ENCODE results near the gene GPR65. TPM values are rescaled to one million over a fixed set of nuclear protein-coding genes. Genes with fewer than 3 reads are reported as not detected.

GPR65 gene, protein sequence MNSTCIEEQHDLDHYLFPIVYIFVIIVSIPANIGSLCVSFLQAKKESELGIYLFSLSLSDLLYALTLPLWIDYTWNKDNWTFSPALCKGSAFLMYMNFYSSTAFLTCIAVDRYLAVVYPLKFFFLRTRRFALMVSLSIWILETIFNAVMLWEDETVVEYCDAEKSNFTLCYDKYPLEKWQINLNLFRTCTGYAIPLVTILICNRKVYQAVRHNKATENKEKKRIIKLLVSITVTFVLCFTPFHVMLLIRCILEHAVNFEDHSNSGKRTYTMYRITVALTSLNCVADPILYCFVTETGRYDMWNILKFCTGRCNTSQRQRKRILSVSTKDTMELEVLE
- polyA plus RNA-seq (2014; cell fraction: cytosol; rRNA removed): not detected in 2 replicates
- polyA plus RNA-seq (2014; cell fraction: nucleus; rRNA removed): not detected in 2 replicates

GRCh38 chr14:88005050-88005481 is at the start of gene GPR65:
Gene GPR65, plus strand, starts transcription at chr14:88005135. Its CDS starts 5,713 bp downstream, at chr14:88010848.
- DNase-seq (ENCODE audit: low spot score): no peak

DNA sequence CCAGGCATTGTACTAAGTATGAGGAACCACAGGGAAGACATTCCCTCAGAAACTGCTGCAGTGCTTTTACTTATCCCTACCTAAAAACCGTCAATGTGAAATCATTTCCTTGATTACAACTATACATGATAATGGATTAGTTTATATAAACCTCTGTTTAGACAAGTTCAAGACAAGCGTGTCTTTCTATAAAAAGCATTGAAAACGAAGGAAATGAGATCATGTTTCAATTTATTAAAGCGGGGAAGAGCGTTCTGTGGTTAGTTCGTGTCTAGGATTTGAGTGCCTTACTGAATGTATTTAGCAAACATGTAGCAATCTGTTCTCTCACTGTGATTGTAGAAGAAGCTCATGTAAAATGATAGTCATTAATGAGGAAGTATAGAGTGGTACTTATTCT is 49.4 kb upstream of the GPR65 start:
- no peak for DNase-seq (ENCODE audit: low spot score)

GRCh38 chr14:87960013-87960787 is 44.7 kb upstream of the GPR65 start:
- no peak for DNase-seq (ENCODE audit: low spot score)

DNA sequence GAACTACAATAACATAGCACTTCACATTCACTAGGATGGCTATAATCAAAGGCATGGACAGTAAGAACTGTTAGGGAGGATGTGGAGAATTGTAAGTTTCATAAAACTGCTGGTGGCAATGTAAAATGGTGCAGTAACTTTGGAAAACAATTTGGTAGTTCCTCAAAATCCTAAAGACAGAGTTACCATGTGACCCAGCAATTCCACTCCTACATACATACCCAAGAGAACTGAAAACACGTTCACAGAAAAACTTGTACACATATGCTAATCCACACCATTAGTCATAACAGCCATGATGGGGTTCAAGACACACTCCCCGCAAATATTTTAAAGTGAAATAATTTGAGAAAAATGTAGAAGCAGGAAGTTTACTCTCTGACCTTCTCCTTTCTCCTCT is 43.7 kb upstream of the GPR65 start:
- DNase-seq (ENCODE audit: low spot score): no peak

DNA sequence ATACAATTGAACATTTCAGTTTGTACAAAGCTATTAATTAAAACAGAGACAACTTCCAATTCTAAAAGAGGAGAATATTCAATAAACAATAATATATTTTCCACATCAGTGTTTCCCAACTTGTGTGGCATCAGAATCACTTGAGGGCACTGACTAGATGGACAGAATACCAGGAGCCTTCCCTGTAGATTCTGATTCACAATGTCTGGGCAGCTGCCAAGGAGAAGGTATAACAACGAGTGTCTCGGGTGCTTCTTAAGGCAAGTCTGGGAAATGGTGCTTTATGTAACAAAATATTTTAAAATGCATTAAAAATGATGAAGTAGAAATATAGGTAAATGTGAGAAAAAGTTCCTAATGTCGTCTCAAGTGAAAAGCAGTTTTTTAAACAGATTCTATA is 38.1 kb upstream of the GPR65 start:
- no peak for DNase-seq (ENCODE audit: low spot score)

GRCh38 chr14:87967496-87967895 is 37.4 kb upstream of the GPR65 start:
- DNase-seq (ENCODE audit: low spot score): no peak

GRCh38 chr14:87971010-87971409 is 33.9 kb upstream of the GPR65 start:
- no peak for DNase-seq (ENCODE audit: low spot score)

GRCh38 chr14:87975636-87976035 is 29.3 kb upstream of the GPR65 start:
- DNase-seq (ENCODE audit: low spot score): no peak

- no peak for DNase-seq (ENCODE audit: low spot score)
These were observed 25.2 kb upstream of the GPR65 start for GRCh38 chr14:87979689-87980088.

- DNase-seq (ENCODE audit: low spot score): no peak
These were observed 15.5 kb upstream of the GPR65 start for GRCh38 chr14:87989221-87989955.

GRCh38 chr14:87989956-87990299 is 15.0 kb upstream of the GPR65 start:
- DNase-seq (ENCODE audit: low spot score): no peak

GRCh38 chr14:87990682-87991081 is 14.3 kb upstream of the GPR65 start:
- no peak for DNase-seq (ENCODE audit: low spot score)

- no peak for DNase-seq (ENCODE audit: low spot score)
These were observed 12.6 kb upstream of the GPR65 start for GRCh38 chr14:87992346-87992717.

GRCh38 chr14:87992718-87993628 is 12.0 kb upstream of the GPR65 start, which contains the start of gene GALC:
Gene GALC, minus strand, starts transcription at chr14:87993182. Its CDS starts 18 bp downstream, at chr14:87993164.
- DNase-seq (ENCODE audit: low spot score): peak; percentile 63

DNA sequence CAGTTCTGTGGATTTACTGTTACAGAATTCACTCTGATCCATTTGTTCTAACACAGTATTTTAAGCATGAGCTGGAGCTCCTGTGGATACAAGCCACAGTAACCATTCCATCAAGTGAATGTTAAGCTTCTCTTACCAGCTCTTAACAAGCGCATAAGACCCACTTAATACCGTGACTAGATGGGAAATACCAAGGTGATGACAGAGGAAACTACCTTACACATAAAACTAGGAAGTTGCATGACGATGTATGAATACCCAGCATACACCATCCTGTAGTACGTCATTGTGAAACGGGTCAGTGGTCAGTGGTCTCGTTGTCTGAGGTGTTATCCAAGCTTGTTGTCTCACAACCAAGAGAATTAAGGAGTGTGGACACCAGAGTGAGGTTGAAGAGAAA is 10.0 kb upstream of the GPR65 start:
- DNase-seq (ENCODE audit: low spot score): no peak

GRCh38 chr14:87995500-87996290 is 9.2 kb upstream of the GPR65 start:
- DNase-seq (ENCODE audit: low spot score): no peak

DNA sequence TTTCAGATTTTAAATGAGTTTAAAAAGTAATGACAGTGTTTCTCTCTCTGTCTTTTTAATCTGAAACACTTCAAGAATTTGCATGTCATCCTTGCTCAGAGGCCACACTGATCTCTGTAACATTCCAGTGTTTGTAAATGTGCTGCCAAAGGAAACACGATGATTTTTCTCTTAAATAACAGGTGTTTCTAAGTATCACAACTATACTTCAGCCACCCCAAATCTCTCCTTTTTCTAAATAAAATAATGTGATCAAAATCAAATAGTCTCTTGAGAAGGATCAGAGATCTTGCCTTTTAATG is 8.7 kb upstream of the GPR65 start:
- no peak for DNase-seq (ENCODE audit: low spot score)

DNA sequence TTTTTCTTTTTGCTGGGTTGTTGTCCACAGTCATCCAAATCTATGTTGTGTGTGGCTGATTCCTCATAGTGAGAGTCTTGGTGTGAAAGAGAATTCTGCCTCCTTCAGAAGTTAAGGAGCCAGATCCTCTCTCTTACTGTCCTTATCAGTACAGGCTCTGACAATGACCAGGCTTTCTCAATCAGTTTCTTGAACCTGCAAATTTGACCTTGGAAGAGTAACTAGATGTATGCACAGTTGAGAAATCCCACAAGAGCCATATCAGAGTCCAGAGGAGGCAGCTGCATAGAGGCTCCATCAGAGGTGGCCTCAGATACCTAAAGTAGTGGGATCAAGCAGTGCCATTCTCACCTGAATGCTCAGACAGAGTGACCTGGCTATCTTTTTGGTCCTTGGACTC is 6.5 kb upstream of the GPR65 start:
- DNase-seq (ENCODE audit: low spot score): peak; percentile 9

- DNase-seq (ENCODE audit: low spot score): no peak
These were observed 5.7 kb upstream of the GPR65 start for GRCh38 chr14:87999277-87999676.

GRCh38 chr14:88002421-88003075 is 2.4 kb upstream of the GPR65 start:
- DNase-seq (ENCODE audit: low spot score): no peak

Measured in SK-N-DZ (cell line).